Fibroblast of peridontal ligament (primary cell): ENCODE data around the gene BBC3.
"Not testable (repeated sequence)": the region's sequence is repeated elsewhere in the genome, so short reads cannot be mapped to it uniquely, and the experiment has no call there.

Experiments
- DNase-seq: peaks from one replicate; pipeline ENCODE4 v3.0.0-alpha.2; 2010; ENCODE audit errors: extremely low read depth

BBC3 gene

GRCh38 chr19:47258434-47258833 lies 27.4 kb upstream of the BBC3 start:
- DNase-seq = no peak

- no peak for DNase-seq
These were observed 26.6 kb upstream of the BBC3 start for GRCh38 chr19:47257411-47258169.

- peak; percentile 99 for DNase-seq
These were observed 25.9 kb upstream of the BBC3 start for GRCh38 chr19:47256693-47257410.

- peak; percentile 95 for DNase-seq
These were observed 25.1 kb upstream of the BBC3 start, which contains the start of gene CCDC9 for GRCh38 chr19:47255879-47256692. TSS of gene CCDC9 (plus strand) at chr19:47256525. CDS start at chr19:47258401, 1,876 bp downstream.

DNA sequence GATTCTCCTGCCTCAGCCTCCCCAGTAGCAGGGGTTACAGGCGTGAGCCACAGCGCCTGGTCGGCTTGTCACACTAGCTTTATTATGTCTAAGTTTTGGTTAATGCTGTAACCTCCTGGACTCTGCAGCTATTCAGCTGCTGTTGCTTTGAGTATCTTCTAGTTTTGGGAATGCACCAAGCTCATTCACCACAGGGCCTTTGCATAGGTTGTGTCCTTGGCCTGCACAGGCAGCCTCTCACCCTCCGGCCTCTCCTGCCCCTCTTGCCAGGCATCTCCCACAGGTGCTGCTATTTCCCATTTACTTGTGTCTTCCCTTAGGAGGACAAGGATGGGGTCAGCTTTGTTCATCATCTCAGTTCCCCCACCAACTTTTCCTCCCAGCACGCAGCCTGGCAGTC lies 23.0 kb upstream of the BBC3 start:
- no peak for DNase-seq

- peak; percentile 80 for DNase-seq
These were observed 22.5 kb upstream of the BBC3 start for GRCh38 chr19:47253467-47253881.

- not testable (repeated sequence) for DNase-seq
These were observed 22.0 kb upstream of the BBC3 start for GRCh38 chr19:47253016-47253415.

- peak; percentile 84 for DNase-seq
These were observed 16.4 kb upstream of the BBC3 start for GRCh38 chr19:47247308-47247990.

DNA sequence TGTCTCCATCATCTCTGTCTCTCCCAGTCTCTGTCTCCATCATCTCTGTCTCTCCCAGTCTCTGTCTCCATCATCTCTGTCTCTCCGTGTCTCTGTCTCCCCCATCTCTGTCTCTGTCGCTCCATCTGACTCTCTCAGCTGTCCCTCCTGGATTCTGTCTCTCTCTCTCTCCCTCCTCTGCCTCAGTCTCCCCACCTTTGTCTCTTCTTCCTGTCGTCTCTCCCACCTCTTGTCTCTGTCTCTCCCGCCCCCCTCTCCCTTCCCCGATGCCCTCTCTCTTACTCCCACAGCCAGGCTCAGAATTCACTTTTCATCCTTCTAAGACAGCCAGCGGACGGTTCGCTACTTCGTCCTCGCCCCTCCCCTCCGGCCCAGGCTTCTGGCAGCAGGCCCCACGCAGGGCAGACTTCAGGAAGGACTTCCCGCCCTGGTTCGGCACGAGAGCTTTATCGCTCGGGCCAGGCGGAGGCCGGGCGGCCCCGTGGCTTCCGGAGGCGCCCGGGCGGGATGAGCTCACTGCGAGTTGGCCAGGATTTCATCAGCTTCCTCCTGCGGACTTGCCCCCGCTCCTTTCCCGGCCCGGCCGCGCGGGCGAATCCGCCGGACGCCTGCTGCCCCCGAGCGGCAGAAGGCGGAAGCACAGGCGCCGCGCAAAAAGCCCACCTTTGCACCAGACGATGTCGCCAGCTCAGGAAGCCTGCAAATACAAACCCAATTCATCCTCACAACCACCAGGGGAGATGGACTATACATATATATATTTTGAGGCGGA lies 13.0 kb upstream of the BBC3 start:
- peak; percentile 96 for DNase-seq

DNA sequence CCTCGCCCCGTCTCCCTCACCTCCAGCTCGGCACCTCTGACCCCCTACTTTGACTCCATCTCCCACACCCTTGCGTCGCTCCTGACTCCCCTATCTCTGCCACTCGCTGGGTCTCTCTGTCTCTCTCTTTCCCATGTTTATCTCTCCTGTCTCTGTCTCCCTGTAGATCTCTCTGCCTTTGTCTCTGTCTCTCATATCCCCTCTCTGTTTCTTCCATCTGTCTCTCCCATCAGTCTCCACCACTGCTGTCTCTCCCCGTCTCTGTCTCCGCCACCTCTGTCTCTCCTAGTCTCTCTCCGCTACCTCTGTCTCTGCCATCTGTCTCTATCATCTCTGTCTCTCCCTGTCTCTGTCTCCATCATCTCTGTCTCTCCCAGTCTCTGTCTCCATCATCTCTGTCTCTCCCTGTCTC lies 12.4 kb upstream of the BBC3 start:
- no peak for DNase-seq

- no peak for DNase-seq
These were observed 11.0 kb upstream of the BBC3 start for GRCh38 chr19:47241919-47242577.

GRCh38 chr19:47240996-47241918 lies 10.3 kb upstream of the BBC3 start:
- DNase-seq = peak; percentile 65

- no peak for DNase-seq
These were observed 9.6 kb upstream of the BBC3 start for GRCh38 chr19:47240556-47240955.

- DNase-seq = peak; percentile 43
These were observed 8.8 kb upstream of the BBC3 start for GRCh38 chr19:47239610-47240296.

DNA sequence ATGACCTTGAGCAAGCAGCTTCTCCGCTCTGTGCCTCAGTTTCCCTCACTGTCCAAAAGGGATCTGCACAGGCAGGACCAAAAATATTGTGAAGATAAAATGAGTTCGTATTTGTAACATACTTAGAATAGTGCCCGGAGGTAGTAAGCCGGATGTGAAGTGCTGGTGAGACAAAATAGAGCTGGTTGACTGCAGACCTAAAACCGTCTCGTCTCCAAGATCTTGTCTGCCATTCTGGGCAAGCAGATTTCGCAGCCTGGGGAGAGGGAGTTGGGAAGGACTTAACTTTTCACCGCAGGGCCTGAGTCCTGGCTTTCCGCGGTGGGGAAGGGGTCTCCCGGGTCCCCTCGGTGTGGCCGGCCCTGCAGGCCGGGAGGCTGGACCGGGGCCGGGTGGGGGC lies 8.2 kb upstream of the BBC3 start:
- no peak for DNase-seq

- no peak for DNase-seq
These were observed 5.2 kb upstream of the BBC3 start for GRCh38 chr19:47236072-47236675.

DNA sequence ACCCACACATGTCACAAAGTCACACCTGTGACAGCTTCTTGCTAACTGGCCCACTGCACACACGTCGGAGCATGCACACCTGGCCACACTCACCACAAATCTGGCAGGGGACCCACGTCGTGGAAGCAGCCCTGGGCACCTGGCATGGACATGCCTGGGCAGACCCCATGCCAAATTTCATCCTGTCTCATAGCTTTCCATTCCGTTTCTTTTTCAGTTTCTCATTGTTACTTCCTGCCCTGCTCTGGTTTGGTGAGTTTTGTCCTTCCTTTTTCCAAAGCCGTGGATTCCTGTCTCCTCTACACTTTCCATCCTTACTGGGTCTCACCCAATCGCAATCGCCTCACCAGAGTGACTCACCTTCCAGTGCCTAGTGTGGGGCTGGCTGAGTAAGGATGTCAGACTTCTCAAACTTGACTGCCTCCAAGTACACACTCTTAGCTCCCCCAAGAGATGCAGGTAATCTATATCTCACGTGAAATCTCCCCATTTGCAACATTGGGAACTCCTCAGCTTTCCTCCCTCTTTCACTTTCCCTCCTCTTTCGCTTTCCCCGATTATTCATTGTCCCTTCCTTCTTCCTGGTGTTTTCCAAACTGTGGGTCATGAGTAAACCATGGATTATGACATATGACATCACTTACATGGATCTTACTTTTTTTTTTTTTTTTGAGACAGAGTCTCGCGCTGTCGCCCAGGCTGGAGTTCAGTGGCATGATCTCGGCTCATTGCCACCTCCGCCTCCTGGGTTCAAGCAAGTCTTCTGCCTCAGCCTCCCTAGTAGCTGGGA lies 1.6 kb upstream of the BBC3 start:
- DNase-seq = peak; percentile 84
